Measurements from ENCODE around the gene OR5H1.

DNA sequence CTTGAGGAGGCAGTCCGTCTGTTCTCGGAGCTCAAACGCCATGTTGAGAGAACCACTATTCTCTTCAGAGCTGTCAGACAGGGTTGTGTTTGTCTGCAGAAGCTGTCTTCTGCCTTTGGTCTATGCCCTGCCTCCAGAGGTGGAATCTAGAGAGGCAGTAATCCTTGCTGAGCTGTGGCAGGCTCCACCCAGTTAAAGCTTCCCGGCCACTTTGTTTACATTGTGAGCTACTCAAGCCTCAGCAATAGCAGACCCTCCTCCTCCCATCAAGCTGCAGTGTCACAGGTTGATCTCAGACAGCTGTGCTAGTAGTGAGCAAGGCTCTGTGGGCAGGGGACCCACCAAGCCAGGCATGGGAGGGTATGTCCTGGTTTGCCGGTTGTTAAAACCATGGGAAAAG, 34.6 kb upstream of the OR5H1 start:
- TF ChIP-seq, protein P1, sequence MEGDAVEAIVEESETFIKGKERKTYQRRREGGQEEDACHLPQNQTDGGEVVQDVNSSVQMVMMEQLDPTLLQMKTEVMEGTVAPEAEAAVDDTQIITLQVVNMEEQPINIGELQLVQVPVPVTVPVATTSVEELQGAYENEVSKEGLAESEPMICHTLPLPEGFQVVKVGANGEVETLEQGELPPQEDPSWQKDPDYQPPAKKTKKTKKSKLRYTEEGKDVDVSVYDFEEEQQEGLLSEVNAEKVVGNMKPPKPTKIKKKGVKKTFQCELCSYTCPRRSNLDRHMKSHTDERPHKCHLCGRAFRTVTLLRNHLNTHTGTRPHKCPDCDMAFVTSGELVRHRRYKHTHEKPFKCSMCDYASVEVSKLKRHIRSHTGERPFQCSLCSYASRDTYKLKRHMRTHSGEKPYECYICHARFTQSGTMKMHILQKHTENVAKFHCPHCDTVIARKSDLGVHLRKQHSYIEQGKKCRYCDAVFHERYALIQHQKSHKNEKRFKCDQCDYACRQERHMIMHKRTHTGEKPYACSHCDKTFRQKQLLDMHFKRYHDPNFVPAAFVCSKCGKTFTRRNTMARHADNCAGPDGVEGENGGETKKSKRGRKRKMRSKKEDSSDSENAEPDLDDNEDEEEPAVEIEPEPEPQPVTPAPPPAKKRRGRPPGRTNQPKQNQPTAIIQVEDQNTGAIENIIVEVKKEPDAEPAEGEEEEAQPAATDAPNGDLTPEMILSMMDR (IDR thresholded peaks at IDR 0.05) = no peak
- TF ChIP-seq POLR2AphosphoS5 (IDR thresholded peaks at IDR 0.05; ENCODE audit: insufficient read depth in 1 of 2, low read depth in 1 of 2) = no peak

Data from vagina (tissue), 2 donors.